CD4-positive, alpha-beta T cell treated with Interleukin-17A for 1 hour (primary cell): ENCODE measurements around the gene CDX2.

Source experiments
- DNase-seq: peaks from one replicate; pipeline ENCODE4 v3.0.0-alpha.2; 2020

The CDX2 gene

DNA sequence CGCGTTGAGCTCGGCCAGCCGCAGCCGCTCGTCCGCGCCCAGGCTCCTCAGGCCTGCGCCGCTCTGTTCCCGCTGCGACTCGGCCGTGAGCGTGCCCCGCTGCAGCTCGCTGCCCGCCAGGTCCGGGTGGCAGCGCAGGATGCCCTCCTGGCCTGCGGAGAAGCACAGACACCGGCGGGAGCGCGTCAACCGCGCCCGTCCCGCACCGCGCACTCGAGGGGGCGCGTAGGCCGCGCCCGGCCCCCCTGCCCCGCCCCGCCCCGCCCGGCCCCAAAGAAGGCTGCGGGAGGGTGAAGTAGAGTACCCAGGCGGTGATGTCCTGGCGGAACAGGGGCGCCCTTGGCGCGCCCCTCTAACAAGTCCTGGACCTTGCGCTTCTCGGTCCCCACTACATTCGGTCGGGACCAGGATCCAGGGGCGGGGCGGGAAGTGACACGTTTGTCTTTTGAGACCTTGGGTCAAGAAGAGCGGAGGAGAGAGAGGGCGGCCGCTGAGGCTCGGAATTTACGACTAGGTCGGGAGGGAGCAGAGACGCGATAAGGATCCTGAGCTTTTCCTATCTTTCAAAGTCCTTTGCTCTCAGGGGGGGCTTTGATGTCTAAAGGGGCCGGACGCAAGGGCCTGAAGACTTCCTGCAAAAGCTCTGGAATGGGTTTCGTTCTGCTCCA, 9.3 kb upstream of the CDX2 start:
- DNase-seq: no peak

- no peak for DNase-seq
Measured at GRCh38 chr13:27977476-27978300, 8.6 kb upstream of the CDX2 start.

DNA sequence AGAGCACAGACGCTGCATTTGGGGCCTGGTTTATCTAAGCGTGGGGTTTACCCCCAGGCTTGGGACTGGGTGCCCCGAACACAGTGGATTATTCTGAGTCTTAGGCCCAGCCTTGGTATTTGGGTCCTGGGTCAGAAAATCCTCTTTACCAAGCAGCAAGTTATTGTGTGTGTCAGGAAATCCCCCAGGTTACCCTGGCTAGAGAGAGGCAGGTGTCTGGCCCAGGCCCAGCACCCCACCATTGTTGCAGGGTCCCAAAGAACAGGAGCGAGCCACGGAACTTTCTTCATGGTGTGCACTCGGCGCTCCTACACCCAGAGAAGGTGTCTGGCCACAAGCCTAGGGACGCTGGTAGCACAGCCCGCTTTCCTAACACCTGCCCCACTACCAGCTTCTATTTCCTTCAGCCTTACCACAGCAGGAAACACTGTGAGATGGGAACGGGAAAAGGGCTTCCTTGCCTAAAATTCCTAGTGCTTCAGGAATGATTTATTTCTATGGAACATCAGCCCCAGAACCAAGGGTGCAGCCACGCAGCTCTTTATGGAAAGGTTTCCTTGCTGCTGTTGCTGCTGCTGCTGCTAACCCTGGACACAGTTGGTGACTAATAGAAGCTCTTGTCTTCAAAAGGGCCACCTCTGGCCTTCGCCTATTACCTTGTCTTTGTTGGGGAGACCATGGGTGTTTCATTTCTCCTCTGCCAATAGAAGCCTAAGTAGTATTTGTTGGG, 7.4 kb upstream of the CDX2 start:
- no peak for DNase-seq

GRCh38 chr13:27975564-27976361, 6.6 kb upstream of the CDX2 start:
- DNase-seq: no peak

- no peak for DNase-seq
Measured at GRCh38 chr13:27973961-27974662, 5.0 kb upstream of the CDX2 start.

- DNase-seq: no peak
Measured at GRCh38 chr13:27973291-27973690, 4.2 kb upstream of the CDX2 start.

- DNase-seq: no peak
Measured at GRCh38 chr13:27972478-27972820, 3.3 kb upstream of the CDX2 start.

- no peak for DNase-seq
Measured at GRCh38 chr13:27971776-27972477, 2.8 kb upstream of the CDX2 start.

DNA sequence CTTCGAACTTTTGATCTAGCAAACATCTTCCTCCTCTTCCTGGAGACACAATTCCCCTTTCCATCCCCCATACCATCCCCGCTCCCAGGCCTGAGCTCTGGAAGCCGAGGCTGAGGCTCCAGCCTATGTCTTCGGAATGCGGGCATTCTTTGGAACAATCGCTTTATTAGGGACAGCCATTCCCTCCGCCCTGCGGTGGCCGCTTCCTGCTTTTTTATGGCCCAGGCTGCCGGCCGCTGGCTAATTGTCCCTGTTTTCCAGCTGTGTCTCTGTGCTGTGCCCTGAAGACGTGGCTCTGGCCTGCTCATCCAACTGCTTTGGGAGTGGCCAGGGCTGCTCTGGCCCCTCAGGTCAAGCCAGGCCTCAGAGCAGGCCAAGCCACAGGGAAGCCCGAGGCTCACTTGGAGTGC, 2.1 kb upstream of the CDX2 start:
- DNase-seq: no peak

DNA sequence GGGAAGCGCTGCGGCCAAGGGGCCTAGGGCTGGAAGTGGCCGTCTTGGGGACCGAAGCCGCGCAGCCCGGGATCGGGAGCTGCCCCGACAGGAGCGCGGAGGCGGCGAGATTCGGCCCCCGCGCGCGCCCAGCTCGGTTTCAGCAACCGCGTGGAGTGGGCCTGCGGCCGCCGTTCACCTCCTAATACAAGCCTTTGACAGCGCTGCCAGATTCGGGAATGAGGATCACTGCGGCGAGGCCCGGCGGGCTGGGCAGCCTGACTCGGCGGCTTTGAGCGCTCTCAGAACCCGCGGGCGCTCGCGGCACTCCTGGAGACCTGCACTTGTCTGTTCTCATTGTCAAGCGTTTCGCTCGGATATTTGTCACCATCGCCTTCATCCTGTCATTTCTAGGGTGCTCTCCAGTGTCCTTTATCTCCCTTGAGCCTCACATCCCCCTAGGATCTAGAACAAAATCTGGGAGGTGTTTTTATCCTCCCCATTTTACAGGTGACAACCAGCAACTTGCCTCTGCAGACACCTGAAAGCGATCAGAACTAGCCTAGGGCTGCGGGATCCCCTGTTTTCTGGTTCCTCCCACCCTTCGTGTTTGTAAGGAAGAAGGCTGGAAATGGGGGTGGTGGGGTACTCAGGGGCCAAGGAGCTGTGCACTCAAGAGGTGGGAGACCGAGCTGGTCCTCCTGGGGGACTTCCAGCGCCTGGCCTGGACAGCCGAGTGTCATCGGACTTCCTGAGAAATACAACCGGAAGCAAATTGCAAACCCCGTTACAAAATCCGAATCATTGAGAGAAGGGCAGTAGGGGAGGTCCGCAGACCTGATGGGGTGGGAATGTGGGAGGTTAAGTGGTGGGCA, 1.5 kb upstream of the CDX2 start:
- DNase-seq: no peak

DNA sequence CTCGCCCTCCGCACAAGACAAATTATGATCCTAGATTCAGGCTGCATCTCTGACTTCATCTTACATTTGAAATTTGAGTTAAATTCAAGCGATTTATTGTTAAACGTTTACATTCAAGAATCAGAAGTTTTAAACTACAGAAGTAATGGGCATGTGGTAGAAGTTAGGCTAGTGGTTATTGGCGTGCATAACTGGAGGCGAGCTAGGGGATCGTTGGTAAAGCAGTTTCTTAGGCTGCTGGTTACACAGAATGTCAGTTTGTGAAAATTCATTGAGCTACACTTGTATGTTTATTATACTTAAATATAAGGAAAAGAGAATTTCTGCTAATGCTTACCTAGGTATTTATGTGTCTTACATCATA, 733 bp upstream of the CDX2 start:
- DNase-seq: no peak

- no peak for DNase-seq
Measured at GRCh38 chr13:27968316-27969081, 616 bp downstream of the CDX2 start.

- DNase-seq: no peak
Measured at GRCh38 chr13:27967736-27968315, 1.3 kb downstream of the CDX2 start.

DNA sequence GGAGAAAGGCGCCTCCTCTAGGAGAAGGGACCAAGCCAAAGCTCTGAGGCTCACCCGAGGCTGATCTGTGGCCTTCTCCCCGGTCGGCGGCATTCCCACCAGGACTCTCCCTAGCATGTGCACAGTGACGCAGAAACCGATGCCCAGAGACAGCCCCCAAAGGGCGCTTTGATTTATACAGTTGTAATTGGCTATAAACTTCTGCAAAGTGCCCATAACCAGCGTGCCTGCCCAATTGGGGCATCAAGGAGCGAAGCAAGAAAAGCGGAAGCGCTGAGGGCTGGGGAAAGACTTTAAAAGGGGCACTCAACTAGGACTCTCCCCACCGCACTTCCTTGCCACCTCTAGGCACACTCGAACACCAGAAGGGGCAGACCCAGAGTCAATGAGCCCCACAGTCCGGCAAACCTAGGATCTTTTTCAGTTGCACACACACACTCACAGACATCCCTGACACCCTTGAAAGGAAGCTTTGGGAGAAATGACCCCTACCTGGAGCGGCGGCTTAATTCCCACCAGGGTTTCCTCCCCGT, 1.8 kb downstream of the CDX2 start:
- DNase-seq: no peak

DNA sequence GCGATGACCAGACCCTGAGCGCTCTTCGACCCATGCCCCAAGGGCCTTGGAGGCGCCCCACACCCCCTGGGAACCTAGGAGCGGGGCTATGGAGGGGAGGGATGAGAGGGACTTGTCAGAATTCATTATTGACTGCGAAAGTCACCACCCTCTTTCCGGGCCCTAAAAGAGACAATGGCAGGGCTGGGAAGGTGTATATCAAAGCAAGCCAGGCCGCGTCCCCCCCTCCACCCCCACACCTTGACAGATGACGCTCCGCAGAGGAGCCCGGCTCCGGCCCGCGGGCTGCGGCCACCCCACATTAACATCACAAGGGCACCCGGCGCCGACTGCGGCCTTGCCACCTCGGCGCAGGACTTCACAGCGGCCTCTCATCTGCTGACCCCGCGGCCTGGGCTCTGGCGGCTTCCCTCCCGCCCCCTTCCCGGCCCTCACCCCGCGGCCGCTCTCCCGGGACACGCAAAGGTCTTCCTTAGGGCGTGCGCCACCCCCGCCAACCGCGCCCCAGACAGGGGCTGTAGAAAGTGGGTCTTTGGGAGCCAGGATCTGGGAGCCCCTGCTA, 2.4 kb downstream of the CDX2 start:
- no peak for DNase-seq

GRCh38 chr13:27965740-27966640, 3.1 kb downstream of the CDX2 start:
- no peak for DNase-seq

DNA sequence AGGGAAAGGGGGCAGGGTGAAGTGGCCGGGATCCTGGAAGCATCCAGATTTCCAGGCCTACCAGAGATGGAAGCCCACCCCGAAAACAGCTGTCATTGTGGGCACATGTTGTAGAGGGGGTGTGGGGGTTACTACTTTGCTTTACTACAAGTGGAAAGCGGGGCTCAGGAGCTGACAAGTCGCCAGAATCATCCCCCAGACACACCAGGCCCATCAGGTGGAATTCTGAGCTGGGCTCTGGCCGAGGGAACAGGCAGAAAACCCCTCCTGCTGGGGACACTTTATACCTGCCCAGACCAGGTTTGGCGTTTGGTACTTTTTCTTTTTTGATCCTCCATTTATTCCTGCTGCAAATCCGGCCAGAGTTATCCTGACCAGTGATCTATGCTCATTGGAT, 3.8 kb downstream of the CDX2 start:
- DNase-seq: no peak

DNA sequence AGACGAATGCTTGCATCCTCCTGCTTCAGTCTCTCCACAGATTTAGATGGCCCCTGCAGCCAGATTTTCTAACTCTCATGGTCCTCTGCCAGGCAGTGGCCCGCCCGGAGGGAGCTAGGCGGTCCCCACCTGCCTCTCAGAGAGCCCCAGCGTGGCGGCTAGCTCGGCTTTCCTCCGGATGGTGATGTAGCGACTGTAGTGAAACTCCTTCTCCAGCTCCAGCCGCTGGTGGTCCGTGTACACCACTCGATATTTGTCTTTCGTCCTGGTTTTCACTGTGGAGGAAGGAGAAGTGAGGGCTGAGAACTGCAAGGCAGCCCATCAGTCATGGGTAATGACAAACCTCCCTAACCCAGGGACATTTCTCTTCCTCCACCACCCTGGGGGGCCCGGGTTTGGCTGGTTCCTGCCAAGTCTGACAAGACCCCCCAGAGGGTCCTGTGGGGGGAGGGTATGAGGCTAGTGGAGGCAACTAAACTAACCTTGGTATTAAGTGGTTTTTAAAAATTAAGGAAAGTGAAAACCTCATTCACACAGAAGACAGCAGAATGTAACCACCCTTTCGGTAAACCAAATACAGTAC, 4.3 kb downstream of the CDX2 start:
- DNase-seq: no peak
